Measurements from ENCODE around the gene FOXP1. TPM values are rescaled to one million over a fixed set of nuclear protein-coding genes. Genes with fewer than 3 reads are reported as not detected.

Gene FOXP1
- total RNA-seq, 1 donor from 2014 or later = 195 TPM

DNA sequence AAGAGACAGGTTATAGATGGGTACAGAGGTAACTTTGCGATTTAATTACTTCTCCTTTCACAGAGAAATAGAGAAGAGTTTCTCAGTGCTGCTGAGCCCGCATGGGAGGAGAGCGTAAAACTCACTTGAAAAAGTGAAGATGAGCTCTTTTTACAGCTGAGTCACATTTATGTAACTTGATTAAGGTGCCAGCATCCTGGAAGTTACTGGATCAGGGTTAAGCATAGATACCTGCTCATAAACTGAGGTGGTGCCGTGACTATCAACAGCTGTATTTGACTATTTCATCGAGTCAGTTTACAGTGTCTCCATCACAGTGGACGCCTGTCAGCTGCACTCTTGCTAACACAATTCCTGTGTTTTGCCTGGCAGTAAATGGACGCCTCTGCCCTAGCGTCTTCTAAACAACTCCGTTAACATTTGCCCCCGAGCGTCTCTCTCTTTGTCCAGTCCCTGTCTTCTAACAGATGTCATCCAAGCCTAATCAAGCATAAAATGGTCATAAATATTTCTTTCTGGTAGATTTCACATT, 414.6 kb downstream of the FOXP1 start:
- H3K27ac Mint-ChIP-seq (ENCODE audit: unreplicated experiment) = peak overlapping the region; percentile 93
- DNase-seq (ENCODE audit: extremely low spot score, unreplicated experiment) = no peak
- H3K36me3 Mint-ChIP-seq (ENCODE audit: unreplicated experiment) = peaks cover 15% of the 10 kb centered on the region

GRCh38 chr3:71168121-71168721, 415.3 kb downstream of the FOXP1 start:
- TF ChIP-seq, protein P1, sequence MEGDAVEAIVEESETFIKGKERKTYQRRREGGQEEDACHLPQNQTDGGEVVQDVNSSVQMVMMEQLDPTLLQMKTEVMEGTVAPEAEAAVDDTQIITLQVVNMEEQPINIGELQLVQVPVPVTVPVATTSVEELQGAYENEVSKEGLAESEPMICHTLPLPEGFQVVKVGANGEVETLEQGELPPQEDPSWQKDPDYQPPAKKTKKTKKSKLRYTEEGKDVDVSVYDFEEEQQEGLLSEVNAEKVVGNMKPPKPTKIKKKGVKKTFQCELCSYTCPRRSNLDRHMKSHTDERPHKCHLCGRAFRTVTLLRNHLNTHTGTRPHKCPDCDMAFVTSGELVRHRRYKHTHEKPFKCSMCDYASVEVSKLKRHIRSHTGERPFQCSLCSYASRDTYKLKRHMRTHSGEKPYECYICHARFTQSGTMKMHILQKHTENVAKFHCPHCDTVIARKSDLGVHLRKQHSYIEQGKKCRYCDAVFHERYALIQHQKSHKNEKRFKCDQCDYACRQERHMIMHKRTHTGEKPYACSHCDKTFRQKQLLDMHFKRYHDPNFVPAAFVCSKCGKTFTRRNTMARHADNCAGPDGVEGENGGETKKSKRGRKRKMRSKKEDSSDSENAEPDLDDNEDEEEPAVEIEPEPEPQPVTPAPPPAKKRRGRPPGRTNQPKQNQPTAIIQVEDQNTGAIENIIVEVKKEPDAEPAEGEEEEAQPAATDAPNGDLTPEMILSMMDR (IDR thresholded peaks at IDR 0.05) = no peak
- no peaks in the 10 kb centered on the region for H3K9me3 Mint-ChIP-seq (ENCODE audit: unreplicated experiment)
- peak overlapping the region; percentile 93 for H3K27ac Mint-ChIP-seq (ENCODE audit: unreplicated experiment)
- peaks cover 80% of the 10 kb centered on the region for H3K4me1 Mint-ChIP-seq (ENCODE audit: unreplicated experiment)
- peak overlapping the region; percentile 28 for H3K4me3 Mint-ChIP-seq (ENCODE audit: unreplicated experiment)
- no peaks in the 10 kb centered on the region for H3K27me3 Mint-ChIP-seq (ENCODE audit: unreplicated experiment)
- DNase-seq (ENCODE audit: extremely low spot score, unreplicated experiment) = no peak
- H3K36me3 Mint-ChIP-seq (ENCODE audit: unreplicated experiment) = peaks cover 15% of the 10 kb centered on the region

More for the DNA sequence above, 414.6 kb downstream of the FOXP1 start:
- Mint-ChIP-seq H3K9me3 (ENCODE audit: unreplicated experiment) (no peaks in the 10 kb centered on the region), H3K4me3 (ENCODE audit: unreplicated experiment) (peak overlapping the region; percentile 28), H3K4me1 (ENCODE audit: unreplicated experiment) (peaks cover 80% of the 10 kb centered on the region), H3K27me3 (ENCODE audit: unreplicated experiment) (no peaks in the 10 kb centered on the region)
- TF ChIP-seq, protein P1 (IDR thresholded peaks at IDR 0.05) = no peak

GRCh38 chr3:71166339-71167240, 416.9 kb downstream of the FOXP1 start:
- Mint-ChIP-seq H3K4me1 (ENCODE audit: unreplicated experiment) (peaks cover 69% of the 10 kb centered on the region), H3K4me3 (ENCODE audit: unreplicated experiment) (no peak overlapping the region), H3K27ac (ENCODE audit: unreplicated experiment) (peak overlapping the region; percentile 48), H3K36me3 (ENCODE audit: unreplicated experiment) (peaks cover 19% of the 10 kb centered on the region), H3K9me3 (ENCODE audit: unreplicated experiment) (no peaks in the 10 kb centered on the region), H3K27me3 (ENCODE audit: unreplicated experiment) (no peaks in the 10 kb centered on the region)
- TF ChIP-seq, protein P1 (IDR thresholded peaks at IDR 0.05) = no peak
- no peak for DNase-seq (ENCODE audit: extremely low spot score, unreplicated experiment)

DNA sequence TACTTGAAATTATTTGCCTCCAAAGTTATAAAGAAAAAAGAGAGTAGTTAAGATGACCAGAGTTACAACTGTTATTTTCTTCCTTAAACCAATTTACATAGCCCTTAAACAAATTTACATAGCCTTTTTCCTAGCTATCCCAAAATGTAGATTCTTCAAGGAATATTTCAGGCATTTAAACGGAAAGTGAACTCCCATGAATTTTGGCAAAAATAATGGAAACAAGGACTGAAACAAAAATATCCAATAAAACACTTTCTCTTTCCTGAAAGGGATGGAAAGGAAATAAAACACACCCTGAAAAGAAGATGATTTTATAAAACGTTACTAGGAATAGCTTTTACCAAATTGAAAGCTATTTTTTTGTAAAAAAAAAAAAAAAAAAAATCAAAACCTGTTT, 418.6 kb downstream of the FOXP1 start:
- H3K27ac Mint-ChIP-seq (ENCODE audit: unreplicated experiment) = peak overlapping the region; percentile 53
- no peak for DNase-seq (ENCODE audit: extremely low spot score, unreplicated experiment)
- peaks cover 63% of the 10 kb centered on the region for H3K4me1 Mint-ChIP-seq (ENCODE audit: unreplicated experiment)
- peak overlapping the region; percentile 10 for H3K4me3 Mint-ChIP-seq (ENCODE audit: unreplicated experiment)
- peaks cover 27% of the 10 kb centered on the region for H3K36me3 Mint-ChIP-seq (ENCODE audit: unreplicated experiment)
- H3K9me3 Mint-ChIP-seq (ENCODE audit: unreplicated experiment) = peaks cover 4% of the 10 kb centered on the region
- H3K27me3 Mint-ChIP-seq (ENCODE audit: unreplicated experiment) = no peaks in the 10 kb centered on the region
- TF ChIP-seq, protein P1 (IDR thresholded peaks at IDR 0.05) = no peak
